CD14-positive monocyte (primary cell): ENCODE measurements around the gene SLC1A6. TPM values are rescaled to one million over a fixed set of nuclear protein-coding genes. Genes with fewer than 3 reads are reported as not detected.

Experiments used
- DNase-seq, 3 donors: peaks; one replicate each; pipeline ENCODE4 v3.0.0-alpha.2; 2011 to 2022
- H2AFZ ChIP-seq: 2 replicates; pipeline ENCODE4 v1.6.0; 2012; ENCODE audit warnings: mild to moderate bottlenecking, low read depth, low read length, inconsistent platforms; ENCODE audit not compliant: insufficient read depth, poor library complexity, severe bottlenecking
- H3K27ac ChIP-seq, 2 donors: 1 replicate in 1 of 2; 2 replicates in 1 of 2; pipeline ENCODE4 v1.5.1; 2012 to 2013; ENCODE audit warnings: low read length in 2 of 2, control low read depth in 1 of 2, inconsistent platforms in 1 of 2, low read depth in 1 of 2, mild to moderate bottlenecking in 1 of 2
- H3K27me3 ChIP-seq, 2 donors: one replicate each; pipeline versions ENCODE4 v1.6.0 to v1.6.1; 2011 to 2013; ENCODE audit warnings: low read length in 2 of 2; ENCODE audit not compliant: control insufficient read depth in 2 of 2, insufficient read depth in 2 of 2
- H3K36me3 ChIP-seq, 2 donors: replicated peaks in 1 of 2; 1 replicate in 1 of 2; 2 replicates in 1 of 2; pipeline versions ENCODE4 v1.5.1 to v1.6.1; 2012 to 2013; ENCODE audit warnings: low read length in 2 of 2, control low read depth in 1 of 2, inconsistent platforms in 1 of 2, mild to moderate bottlenecking in 1 of 2; ENCODE audit not compliant: insufficient read depth in 2 of 2, control insufficient read depth in 1 of 2
- H3K4me1 ChIP-seq, 2 donors: 1 replicate in 1 of 2; 2 replicates in 1 of 2; pipeline versions ENCODE4 v1.5.1 to v1.6.1; 2012 to 2013; ENCODE audit warnings: low read length in 2 of 2, control low read depth in 1 of 2, inconsistent platforms in 1 of 2, mild to moderate bottlenecking in 1 of 2, moderate library complexity in 1 of 2; ENCODE audit not compliant: insufficient read depth in 2 of 2, control insufficient read depth in 1 of 2
- H3K4me2 ChIP-seq: replicated peaks from 2 replicates; pipeline ENCODE3; 2012; ENCODE audit warnings: low read length, moderate library complexity, mild to moderate bottlenecking; ENCODE audit not compliant: poor library complexity, severe bottlenecking; ENCODE audit errors: extremely low read depth
- H3K4me3 ChIP-seq, 3 experiments: fragments of 200-600 bp in 1 of 3; sonication (generic) in 1 of 3; replicated peaks in 1 of 3; 1 replicate in 2 of 3; 2 replicates in 1 of 3; pipeline ENCODE4 v1.5.1; 2011 to 2013; ENCODE audit warnings: low read length in 3 of 3, mild to moderate bottlenecking in 3 of 3, control low read depth in 2 of 3, low read depth in 2 of 3, inconsistent platforms in 1 of 3, moderate library complexity in 1 of 3
- H3K79me2 ChIP-seq: 2 replicates; pipeline ENCODE4 v1.6.0; 2012; ENCODE audit warnings: mild to moderate bottlenecking, control low read depth, inconsistent platforms, low read length, moderate library complexity; ENCODE audit not compliant: insufficient read depth
- H3K9ac ChIP-seq: 2 replicates; pipeline ENCODE4 v1.6.0; 2017; ENCODE audit warnings: low read length, mild to moderate bottlenecking; ENCODE audit not compliant: insufficient read depth, poor library complexity, severe bottlenecking
- H3K9me3 ChIP-seq, 2 donors: replicated peaks in 1 of 2; 1 replicate in 1 of 2; 2 replicates in 1 of 2; pipeline versions ENCODE4 v1.5.1 to v1.6.1; 2012 to 2013; ENCODE audit warnings: low read length in 2 of 2, control low read depth in 1 of 2; ENCODE audit not compliant: control insufficient read depth in 1 of 2, insufficient read depth in 1 of 2
- H4K20me1 ChIP-seq: 2 replicates; pipeline ENCODE4 v1.6.0; 2012; ENCODE audit warnings: mild to moderate bottlenecking, low read length, control low read depth, moderate library complexity; ENCODE audit not compliant: insufficient read depth
- H3K27ac Mint-ChIP-seq, 7 donors: one replicate each; pipeline ENCODE4 v1.8.0; 2020; ENCODE audit warnings: mild to moderate bottlenecking in 7 of 7, mixed read lengths in 7 of 7, moderate library complexity in 6 of 7, inconsistent platforms in 2 of 7
- H3K27me3 Mint-ChIP-seq, 3 donors: one replicate each; pipeline ENCODE4 v1.8.0; 2021 to 2022; ENCODE audit warnings: low read depth in 3 of 3, mild to moderate bottlenecking in 3 of 3, mixed read lengths in 3 of 3, moderate library complexity in 3 of 3, inconsistent platforms in 1 of 3
- H3K36me3 Mint-ChIP-seq, 2 donors: one replicate each; pipeline ENCODE4 v1.8.0; 2020; ENCODE audit warnings: mixed read lengths in 2 of 2, inconsistent platforms in 1 of 2, mild to moderate bottlenecking in 1 of 2
- H3K4me1 Mint-ChIP-seq: one replicate; pipeline ENCODE4 v1.8.0; 2020; ENCODE audit warnings: mild to moderate bottlenecking, mixed read lengths
- H3K4me3 Mint-ChIP-seq, 2 donors: one replicate each; pipeline ENCODE4 v1.8.0; 2020; ENCODE audit warnings: mild to moderate bottlenecking in 2 of 2, mixed read lengths in 2 of 2, moderate library complexity in 1 of 2
- H3K9me3 Mint-ChIP-seq, 7 donors: one replicate each; pipeline ENCODE4 v1.8.0; 2020 to 2022; ENCODE audit warnings: mixed read lengths in 7 of 7, mild to moderate bottlenecking in 6 of 7, moderate library complexity in 6 of 7, inconsistent platforms in 2 of 7
- WGBS: methylation state at CpG from one replicate; pipeline ENCODE4 v1.1.5; 2013; ENCODE audit warnings: missing lambda C conversion rate; ENCODE audit not compliant: insufficient coverage; 5-methylcytosine and 5-hydroxymethylcytosine counted together
- intact Hi-C, 2 donors: fragments of 100-400 bp; cut with micrococcal nuclease; formaldehyde crosslinking; loops; one replicate each; pipeline versions ENCODE4 v1.15.0 to v1.15.1; 2023
- polyA plus RNA-seq, 3 donors: library from polyadenylated mRNA; depleted of rRNA in 1 of 3; unstranded in 2 of 3; stranded (reverse) in 1 of 3; fragments of 300-500 nt in 2 of 3; fragments of >200 nt in 1 of 3; fragmentation: Illumina TruSeq in 2 of 3; gene quantifications; 1 replicate in 2 of 3; 2 replicates in 1 of 3; pipeline ENCODE4 v1.2.3, GENCODE V29; 2012 to 2021
- TF ChIP-seq, protein P1 (sequence below): fragments of 200-600 bp; IDR thresholded peaks from one replicate; pipeline ENCODE4 v1.8.0; 2022; ENCODE audit warnings: antibody characterized with exemption, mild to moderate bottlenecking

Gene SLC1A6
- polyA plus RNA-seq, 3 donors: not detected

DNA sequence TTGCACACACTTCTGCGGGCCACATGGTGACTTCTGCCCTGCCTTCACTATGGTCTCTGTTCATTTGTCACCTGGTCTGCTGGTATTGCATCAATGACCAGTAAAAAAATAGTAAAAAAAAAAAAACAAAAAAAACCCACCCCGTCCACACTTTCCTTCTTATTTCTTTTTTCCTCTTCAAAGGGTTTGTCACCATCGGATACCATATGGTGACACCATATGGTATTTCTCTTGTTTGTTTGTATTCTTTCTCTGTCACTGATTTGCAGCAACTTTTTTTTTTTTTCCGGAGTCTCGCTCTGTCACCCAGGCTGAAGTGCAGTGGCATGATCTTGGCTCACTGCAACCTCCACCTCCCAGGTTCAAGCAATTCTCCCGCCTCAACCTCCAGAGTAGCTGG lies 64.5 kb downstream of the SLC1A6 start:
- Mint-ChIP-seq H3K4me1 (no peaks in the 10 kb centered on the region), H3K27ac (no peak overlapping the region), H3K4me3 (no peak overlapping the region), H3K36me3 (no peaks in the 10 kb centered on the region), H3K27me3 (peaks cover 4 to 9% (median 7%) of the 10 kb centered on the region in 3 donors), H3K9me3 (peaks cover 3 to 14% (median 9%) of the 10 kb centered on the region in 7 donors)
- no peaks in the 10 kb centered on the region for H3K36me3 ChIP-seq
- intact Hi-C loops: no loop called here
- 100% methylated on average over 1 of the region's 6 CpGs for WGBS
- no peaks in the 10 kb centered on the region for H4K20me1 ChIP-seq
- no peaks in the 10 kb centered on the region for H3K27me3 ChIP-seq
- H3K79me2 ChIP-seq: no peaks in the 10 kb centered on the region
- no peak overlapping the region for H3K4me3 ChIP-seq
- no peak overlapping the region for H2AFZ ChIP-seq
- no peaks in the 10 kb centered on the region for H3K4me1 ChIP-seq
- H3K27ac ChIP-seq: no peak overlapping the region
- TF ChIP-seq, protein P1, sequence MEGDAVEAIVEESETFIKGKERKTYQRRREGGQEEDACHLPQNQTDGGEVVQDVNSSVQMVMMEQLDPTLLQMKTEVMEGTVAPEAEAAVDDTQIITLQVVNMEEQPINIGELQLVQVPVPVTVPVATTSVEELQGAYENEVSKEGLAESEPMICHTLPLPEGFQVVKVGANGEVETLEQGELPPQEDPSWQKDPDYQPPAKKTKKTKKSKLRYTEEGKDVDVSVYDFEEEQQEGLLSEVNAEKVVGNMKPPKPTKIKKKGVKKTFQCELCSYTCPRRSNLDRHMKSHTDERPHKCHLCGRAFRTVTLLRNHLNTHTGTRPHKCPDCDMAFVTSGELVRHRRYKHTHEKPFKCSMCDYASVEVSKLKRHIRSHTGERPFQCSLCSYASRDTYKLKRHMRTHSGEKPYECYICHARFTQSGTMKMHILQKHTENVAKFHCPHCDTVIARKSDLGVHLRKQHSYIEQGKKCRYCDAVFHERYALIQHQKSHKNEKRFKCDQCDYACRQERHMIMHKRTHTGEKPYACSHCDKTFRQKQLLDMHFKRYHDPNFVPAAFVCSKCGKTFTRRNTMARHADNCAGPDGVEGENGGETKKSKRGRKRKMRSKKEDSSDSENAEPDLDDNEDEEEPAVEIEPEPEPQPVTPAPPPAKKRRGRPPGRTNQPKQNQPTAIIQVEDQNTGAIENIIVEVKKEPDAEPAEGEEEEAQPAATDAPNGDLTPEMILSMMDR: no peak
- no peak overlapping the region for H3K9ac ChIP-seq
- no peak overlapping the region for H3K4me2 ChIP-seq
- DNase-seq: no peak
- H3K9me3 ChIP-seq: peaks cover 4 to 8% of the 10 kb centered on the region in 2 donors

DNA sequence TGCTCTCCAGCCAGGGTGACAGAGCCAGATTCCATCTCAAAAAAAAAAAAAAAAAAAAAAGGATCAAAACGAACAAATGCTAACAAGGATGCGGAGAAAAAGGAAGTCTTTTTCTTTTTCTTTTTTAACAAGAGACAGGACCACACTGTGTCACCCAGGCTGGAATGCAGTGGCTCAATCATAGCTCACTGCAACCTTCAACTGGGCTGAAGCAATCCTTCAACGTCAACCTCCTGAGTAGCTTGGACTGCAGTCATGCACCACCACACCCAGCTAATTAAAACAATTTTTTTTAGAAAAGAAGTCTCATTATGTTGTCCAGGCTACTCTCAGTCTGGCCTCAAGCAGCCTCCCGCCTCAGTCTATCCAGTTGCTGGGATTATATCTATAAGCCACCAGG lies 73.0 kb downstream of the SLC1A6 start:
- TF ChIP-seq, protein P1: no peak
- intact Hi-C loops: no loop called here
- WGBS: 100% methylated on average over 1 of the region's 4 CpGs

More for the DNA sequence above, 73.0 kb downstream of the SLC1A6 start:
- no peaks in the 10 kb centered on the region for H3K4me1 Mint-ChIP-seq
- peaks cover 0 to 1% (median 0%) of the 10 kb centered on the region in 7 donors for H3K9me3 Mint-ChIP-seq
- H3K4me1 ChIP-seq: no peaks in the 10 kb centered on the region
- no peak overlapping the region for H2AFZ ChIP-seq
- H3K27ac ChIP-seq: no peak overlapping the region
- H3K27me3 Mint-ChIP-seq: peaks cover 4 to 5% (median 4%) of the 10 kb centered on the region in 3 donors
- H3K36me3 ChIP-seq: no peaks in the 10 kb centered on the region
- no peaks in the 10 kb centered on the region for H3K79me2 ChIP-seq
- H3K4me2 ChIP-seq: no peak overlapping the region
- H3K4me3 Mint-ChIP-seq: no peak overlapping the region
- no peaks in the 10 kb centered on the region for H3K9me3 ChIP-seq
- no peak overlapping the region for H3K27ac Mint-ChIP-seq
- H3K4me3 ChIP-seq: no peak overlapping the region
- no peak for DNase-seq
- no peak overlapping the region for H3K9ac ChIP-seq
- H3K27me3 ChIP-seq: peaks cover 0 to 2% of the 10 kb centered on the region in 2 donors
- no peaks in the 10 kb centered on the region for H4K20me1 ChIP-seq
- H3K36me3 Mint-ChIP-seq: no peaks in the 10 kb centered on the region
